Fibroblast of lung (primary cell): ENCODE data around the gene TLCD3B. TPM values are rescaled to one million over a fixed set of nuclear protein-coding genes. Genes with fewer than 3 reads are reported as not detected.

ENCODE experiments used
- DNase-seq, 2 donors: peaks; one replicate each; pipeline versions ENCODE4 v3.0.0 to v3.0.0-alpha.2; 2010; ENCODE audit warnings: low read depth in 2 of 2
- H2AFZ ChIP-seq: 2 replicates; pipeline ENCODE4 v1.5.1; 2012; ENCODE audit warnings: low read length, control low read depth, inconsistent platforms
- H3K27ac ChIP-seq: 2 replicates; pipeline ENCODE4 v1.5.1; 2011; ENCODE audit warnings: low read length, control low read depth; ENCODE audit not compliant: insufficient read depth
- H3K27me3 ChIP-seq: 2 replicates; pipeline ENCODE4 v1.5.1; 2011; ENCODE audit warnings: mild to moderate bottlenecking, low read length; ENCODE audit not compliant: control insufficient read depth, insufficient read depth
- H3K36me3 ChIP-seq: 2 replicates; pipeline ENCODE4 v1.5.1; 2011; ENCODE audit warnings: low read length; ENCODE audit not compliant: control insufficient read depth, insufficient read depth
- H3K4me1 ChIP-seq: 2 replicates; pipeline ENCODE4 v1.5.1; 2011; ENCODE audit warnings: low read length; ENCODE audit not compliant: control insufficient read depth, insufficient read depth; ENCODE audit errors: extremely low read depth
- H3K4me2 ChIP-seq: 2 replicates; pipeline ENCODE4 v1.5.1; 2011; ENCODE audit warnings: low read length, control low read depth; ENCODE audit not compliant: insufficient read depth; ENCODE audit errors: extremely low read depth
- H3K4me3 ChIP-seq, 4 experiments: fragments of 200-600 bp in 1 of 4; sonication (generic) in 1 of 4; replicated peaks in 1 of 4; 2 replicates each; pipeline ENCODE4 v1.5.1; 2011 to 2016; ENCODE audit warnings: low read length in 4 of 4, low read depth in 3 of 4, mild to moderate bottlenecking in 3 of 4, control low read depth in 2 of 4, inconsistent platforms in 1 of 4, mixed read lengths in 1 of 4; ENCODE audit not compliant: insufficient read depth in 1 of 4; ENCODE audit errors: control extremely low read depth in 1 of 4
- H3K79me2 ChIP-seq: 2 replicates; pipeline ENCODE4 v1.5.1; 2012; ENCODE audit warnings: mild to moderate bottlenecking, low read length, inconsistent platforms; ENCODE audit not compliant: control insufficient read depth, insufficient read depth
- H3K9ac ChIP-seq: 2 replicates; pipeline ENCODE4 v1.5.1; 2011; ENCODE audit warnings: mild to moderate bottlenecking, low read length, control low read depth; ENCODE audit not compliant: insufficient read depth
- H3K9me3 ChIP-seq: 2 replicates; pipeline ENCODE4 v1.5.1; 2012; ENCODE audit warnings: low read depth, low read length; ENCODE audit not compliant: control insufficient read depth, insufficient read depth
- H4K20me1 ChIP-seq: 2 replicates; pipeline ENCODE4 v1.5.1; 2011; ENCODE audit warnings: low read length; ENCODE audit not compliant: control insufficient read depth, insufficient read depth; ENCODE audit errors: extremely low read depth
- EZH2 ChIP-seq: IDR thresholded peaks from 2 replicates; pipeline ENCODE4 v1.5.1; 2012; ENCODE audit warnings: low read length, control low read depth, mild to moderate bottlenecking; ENCODE audit errors: missing control alignments
- polyA plus RNA-seq, 2 donors: library from polyadenylated mRNA; depleted of rRNA in 1 of 2; stranded (reverse) in 1 of 2; unstranded in 1 of 2; fragments of >200 nt; gene quantifications; 2 replicates each; pipeline ENCODE4 v1.2.1, GENCODE V29; 2011 to 2012; ENCODE audit warnings: missing spikeins in 1 of 2
- total RNA-seq: library from RNA; depleted of rRNA; stranded (reverse); fragments of >200 nt; gene quantifications from 2 replicates; pipeline ENCODE4 v1.2.1, GENCODE V29; 2014
- TF ChIP-seq, protein P1 (sequence below), 2 donors: IDR thresholded peaks in 1 of 2; conservative IDR thresholded peaks in 1 of 2; 1 replicate in 1 of 2; 2 replicates in 1 of 2; pipeline ENCODE4 v1.5.1; 2011 to 2012; ENCODE audit warnings: low read length in 2 of 2, control low read depth in 1 of 2, inconsistent platforms in 1 of 2, low read depth in 1 of 2, mild to moderate bottlenecking in 1 of 2

Gene TLCD3B
- total and polyA plus RNA-seq, 2 donors (not counting 1 experiment from before 2014, with no cell fraction given) = not detected

DNA sequence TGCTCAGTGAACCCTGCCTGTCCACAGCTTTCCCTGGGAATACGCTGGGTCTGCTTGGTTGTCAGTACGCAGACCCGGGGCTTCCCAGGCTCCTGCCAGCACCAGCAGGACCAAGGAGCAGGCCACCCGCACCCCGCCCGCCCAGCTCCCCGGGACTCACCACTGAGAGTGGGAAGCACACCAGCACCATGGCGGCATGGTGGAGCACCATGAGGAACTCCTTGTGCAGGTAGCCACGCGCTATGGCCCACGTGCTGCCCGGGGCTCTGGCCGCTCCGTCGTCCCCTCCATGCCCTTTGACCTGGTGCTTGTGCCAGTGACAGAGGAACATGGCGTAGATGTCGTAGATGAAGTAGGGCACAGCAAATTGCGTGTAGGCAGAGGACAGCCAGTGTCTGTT, 4.6 kb downstream of the TLCD3B start:
- Histone ChIP-seq H3K4me2 (no peak overlapping the region), H3K4me3 (no peak overlapping the region), H2AFZ (no peak overlapping the region), H3K36me3 (no peaks in the 10 kb centered on the region), H3K79me2 (no peaks in the 10 kb centered on the region), H4K20me1 (no peaks in the 10 kb centered on the region), H3K27ac (no peak overlapping the region), H3K9me3 (no peaks in the 10 kb centered on the region), H3K9ac (no peak overlapping the region), H3K27me3 (peaks cover 36% of the 10 kb centered on the region), H3K4me1 (no peaks in the 10 kb centered on the region)
- TF ChIP-seq, protein P1, sequence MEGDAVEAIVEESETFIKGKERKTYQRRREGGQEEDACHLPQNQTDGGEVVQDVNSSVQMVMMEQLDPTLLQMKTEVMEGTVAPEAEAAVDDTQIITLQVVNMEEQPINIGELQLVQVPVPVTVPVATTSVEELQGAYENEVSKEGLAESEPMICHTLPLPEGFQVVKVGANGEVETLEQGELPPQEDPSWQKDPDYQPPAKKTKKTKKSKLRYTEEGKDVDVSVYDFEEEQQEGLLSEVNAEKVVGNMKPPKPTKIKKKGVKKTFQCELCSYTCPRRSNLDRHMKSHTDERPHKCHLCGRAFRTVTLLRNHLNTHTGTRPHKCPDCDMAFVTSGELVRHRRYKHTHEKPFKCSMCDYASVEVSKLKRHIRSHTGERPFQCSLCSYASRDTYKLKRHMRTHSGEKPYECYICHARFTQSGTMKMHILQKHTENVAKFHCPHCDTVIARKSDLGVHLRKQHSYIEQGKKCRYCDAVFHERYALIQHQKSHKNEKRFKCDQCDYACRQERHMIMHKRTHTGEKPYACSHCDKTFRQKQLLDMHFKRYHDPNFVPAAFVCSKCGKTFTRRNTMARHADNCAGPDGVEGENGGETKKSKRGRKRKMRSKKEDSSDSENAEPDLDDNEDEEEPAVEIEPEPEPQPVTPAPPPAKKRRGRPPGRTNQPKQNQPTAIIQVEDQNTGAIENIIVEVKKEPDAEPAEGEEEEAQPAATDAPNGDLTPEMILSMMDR (conservative IDR thresholded peaks at IDR 0.05 in 1 of 2, IDR thresholded peaks at IDR 0.05 in 1 of 2; ENCODE audit: low read depth in 1 of 2, low read length in 2 of 2) = no peak
- TF ChIP-seq EZH2 = no peak
- DNase-seq = no peak

DNA sequence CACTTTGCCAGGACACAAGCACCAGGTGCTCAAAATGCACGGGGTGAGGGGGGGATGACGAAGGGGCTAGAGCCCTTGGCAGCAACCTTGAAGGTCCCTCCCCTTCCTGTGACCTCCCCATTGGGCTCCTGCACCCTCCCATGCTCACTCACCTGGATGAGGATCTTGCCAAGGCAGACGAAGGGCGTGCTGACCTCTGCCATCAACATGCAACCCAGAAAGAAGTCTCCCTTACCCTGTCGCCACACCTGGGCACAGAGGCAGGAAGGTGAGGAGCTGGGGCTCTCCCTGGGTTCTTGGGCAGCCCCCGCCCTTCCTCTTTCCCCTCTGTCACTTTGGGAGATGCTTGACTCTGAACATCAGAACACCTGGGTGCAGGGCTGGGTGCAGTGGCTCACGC, 5.5 kb downstream of the TLCD3B start:
- H3K4me2 ChIP-seq = no peak overlapping the region
- H3K4me1 ChIP-seq = no peaks in the 10 kb centered on the region
- H3K4me3 ChIP-seq = no peak overlapping the region
- H3K9me3 ChIP-seq = no peaks in the 10 kb centered on the region
- TF ChIP-seq, protein P1 (conservative IDR thresholded peaks at IDR 0.05 in 1 of 2, IDR thresholded peaks at IDR 0.05 in 1 of 2; ENCODE audit: low read depth in 1 of 2, low read length in 2 of 2) = no peak
- TF ChIP-seq EZH2 = no peak
- DNase-seq = no peak
- no peaks in the 10 kb centered on the region for H3K36me3 ChIP-seq
- peaks cover 33% of the 10 kb centered on the region for H3K27me3 ChIP-seq
- no peak overlapping the region for H3K27ac ChIP-seq
- H4K20me1 ChIP-seq = no peaks in the 10 kb centered on the region
- H3K9ac ChIP-seq = no peak overlapping the region
- H3K79me2 ChIP-seq = no peaks in the 10 kb centered on the region
- H2AFZ ChIP-seq = no peak overlapping the region

DNA sequence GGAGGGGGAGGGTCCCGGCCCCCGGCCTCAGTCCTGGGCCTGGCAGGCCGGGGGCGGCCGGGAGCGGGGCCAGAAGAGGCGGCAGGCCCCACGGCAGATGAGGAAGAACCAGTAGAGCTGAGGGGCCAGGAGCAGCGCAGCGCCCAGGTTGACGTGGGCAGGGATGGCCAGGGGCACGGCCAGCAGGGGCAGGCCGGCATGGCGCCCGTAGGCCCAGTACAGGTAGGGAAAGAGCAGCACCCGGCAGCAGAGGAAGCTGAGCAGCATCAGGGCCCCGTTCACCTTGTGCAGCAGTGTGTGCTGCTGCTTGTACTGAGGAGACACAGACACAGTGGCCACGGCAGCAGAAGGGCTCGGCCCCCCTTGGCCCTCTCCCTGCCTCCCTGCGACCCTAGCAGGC, 5.9 kb downstream of the TLCD3B start:
- no peaks in the 10 kb centered on the region for H3K9me3 ChIP-seq
- TF ChIP-seq EZH2 = no peak
- TF ChIP-seq, protein P1 (conservative IDR thresholded peaks at IDR 0.05 in 1 of 2, IDR thresholded peaks at IDR 0.05 in 1 of 2; ENCODE audit: low read depth in 1 of 2, low read length in 2 of 2) = no peak
- no peak for DNase-seq

More for the DNA sequence above, 5.9 kb downstream of the TLCD3B start:
- no peaks in the 10 kb centered on the region for H3K36me3 ChIP-seq
- no peaks in the 10 kb centered on the region for H4K20me1 ChIP-seq
- H3K27me3 ChIP-seq = peaks cover 32% of the 10 kb centered on the region
- no peak overlapping the region for H3K4me3 ChIP-seq
- H3K4me1 ChIP-seq = no peaks in the 10 kb centered on the region
- H3K27ac ChIP-seq = no peak overlapping the region
- no peaks in the 10 kb centered on the region for H3K79me2 ChIP-seq
- H3K9ac ChIP-seq = no peak overlapping the region
- no peak overlapping the region for H2AFZ ChIP-seq
- no peak overlapping the region for H3K4me2 ChIP-seq
